ENCODE results near the gene PRLR.

The PRLR gene

DNA sequence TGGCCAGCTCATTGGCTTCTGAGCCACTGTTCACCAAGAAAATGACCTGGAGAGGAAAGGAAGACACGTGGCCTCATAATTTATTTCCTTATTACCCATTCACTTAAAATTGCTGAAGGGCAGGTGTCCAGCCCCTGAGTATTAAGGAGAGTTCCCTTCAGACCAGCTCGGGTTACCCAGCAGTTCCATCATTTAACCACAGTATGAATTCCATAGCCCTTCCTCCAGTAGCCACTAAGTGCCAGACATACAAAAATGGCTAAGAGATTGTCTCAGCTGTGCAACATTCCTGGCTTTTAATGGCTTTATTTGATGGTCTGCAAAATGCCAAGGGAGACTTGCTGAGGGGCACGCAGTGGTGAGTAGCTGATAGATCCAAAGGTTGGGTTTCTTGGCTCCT, 195.0 kb downstream of the PRLR start:
- DNase-seq (ENCODE audit: low read depth) = no peak

DNA sequence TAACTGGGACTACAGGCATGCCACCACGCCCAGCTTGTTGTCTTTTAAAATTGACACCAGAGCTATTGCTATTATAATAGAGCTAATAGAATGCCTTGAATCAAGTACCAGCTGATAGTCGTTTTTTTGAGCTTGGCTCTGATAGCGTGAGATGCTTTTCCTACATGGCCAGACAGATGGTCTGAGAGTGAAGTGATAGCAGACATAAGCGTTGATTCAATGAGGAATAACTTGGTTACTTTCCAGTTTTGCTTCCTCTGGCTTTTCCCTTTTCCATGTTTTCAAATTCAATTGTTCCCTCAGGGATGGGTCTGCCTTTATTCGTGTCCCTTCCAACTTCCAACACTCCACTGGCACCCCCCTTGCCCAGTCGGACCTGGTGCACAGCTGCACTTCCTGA, 197.9 kb downstream of the PRLR start:
- DNase-seq (ENCODE audit: low read depth) = no peak

DNA sequence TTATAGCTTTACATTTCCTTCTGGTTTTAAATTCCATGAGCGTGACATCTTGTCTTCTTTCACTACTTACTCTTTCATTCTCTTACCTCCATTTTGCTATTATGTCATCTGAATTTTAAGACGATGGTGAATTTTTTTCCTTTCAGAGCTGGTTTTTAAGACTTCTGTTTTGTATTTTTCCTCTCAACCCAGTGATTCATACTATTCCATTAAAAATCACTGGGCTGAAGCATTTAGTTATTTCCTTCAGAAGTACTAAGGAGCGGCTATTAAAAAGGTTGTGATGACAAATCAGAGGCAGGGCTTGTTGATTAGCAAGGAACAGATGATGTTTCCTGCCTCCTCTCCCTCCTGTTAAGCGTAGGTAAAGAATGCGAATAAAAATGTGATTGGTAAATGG, 199.0 kb downstream of the PRLR start:
- DNase-seq (ENCODE audit: low read depth) = no peak

DNA sequence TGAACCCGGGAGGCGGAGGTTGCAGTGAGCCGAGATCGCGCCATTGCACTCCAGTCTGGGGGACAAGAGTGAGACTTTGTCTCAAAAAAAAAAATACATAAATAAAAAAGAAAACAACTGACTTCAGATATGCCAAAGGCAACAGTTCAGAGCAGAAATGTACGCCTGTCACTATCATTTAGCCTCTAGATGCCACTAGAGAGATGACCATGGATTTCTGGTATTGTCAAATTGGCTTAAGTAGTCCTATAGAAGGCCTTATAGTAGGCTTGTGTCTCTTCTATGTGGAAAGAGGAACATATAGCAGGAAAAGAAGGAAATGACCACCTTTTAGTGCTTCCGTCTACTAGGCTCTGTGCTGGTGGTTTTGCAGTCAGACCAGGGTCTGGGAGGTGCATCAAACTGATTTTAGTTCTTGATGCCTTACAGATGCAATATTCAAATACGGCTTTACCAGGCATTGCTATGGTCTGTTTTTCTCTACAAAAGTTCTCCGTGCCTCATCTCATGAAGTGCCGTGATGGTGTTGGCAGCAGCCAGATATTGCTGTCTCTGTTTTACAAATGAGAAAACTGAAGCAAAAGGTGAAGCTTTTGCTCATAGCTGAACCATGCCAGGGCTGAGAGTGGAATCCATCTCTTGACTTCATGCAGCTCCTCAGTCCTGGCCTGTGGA, 199.7 kb downstream of the PRLR start:
- DNase-seq (ENCODE audit: low read depth) = no peak

DNA sequence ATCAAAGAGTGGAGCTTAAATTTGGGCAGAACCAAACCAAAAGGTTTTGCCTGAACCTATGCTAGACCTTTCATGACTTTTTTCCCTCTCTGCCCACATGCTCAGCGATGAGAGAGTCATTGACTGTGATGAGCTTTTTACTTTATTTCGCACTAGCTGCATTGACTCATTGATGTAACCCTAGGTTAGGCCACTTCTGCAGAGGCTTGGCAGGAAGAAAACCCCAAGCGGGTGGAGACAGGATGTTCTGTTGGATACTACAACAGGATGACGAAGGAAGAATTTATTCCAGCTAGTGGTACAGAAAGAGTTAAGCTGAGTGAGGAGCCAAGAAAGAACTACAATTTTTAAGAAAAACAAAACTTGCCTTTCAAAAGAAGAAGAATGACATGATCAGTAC, 201.0 kb downstream of the PRLR start:
- DNase-seq (ENCODE audit: low read depth) = no peak

DNA sequence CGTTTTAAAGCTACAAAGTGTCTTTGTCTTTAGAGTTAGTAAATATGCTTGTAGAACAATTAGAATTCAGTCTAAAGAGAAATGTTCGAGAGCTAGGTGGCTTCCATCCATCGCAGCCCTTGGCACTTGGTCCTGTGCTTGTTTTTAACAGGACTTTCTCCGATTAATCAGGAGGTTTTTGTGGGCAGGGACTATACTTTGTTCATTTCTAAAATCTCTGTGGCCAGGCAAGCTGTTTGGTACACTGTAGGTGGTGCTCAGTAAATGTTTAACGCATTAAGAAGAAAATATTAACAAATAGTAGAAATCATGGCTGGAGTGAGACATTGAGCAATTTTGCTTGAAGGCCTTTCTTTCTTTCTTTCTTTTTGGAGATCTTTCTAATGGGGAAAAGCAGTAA, 203.3 kb downstream of the PRLR start:
- no peak for DNase-seq (ENCODE audit: low read depth)

DNA sequence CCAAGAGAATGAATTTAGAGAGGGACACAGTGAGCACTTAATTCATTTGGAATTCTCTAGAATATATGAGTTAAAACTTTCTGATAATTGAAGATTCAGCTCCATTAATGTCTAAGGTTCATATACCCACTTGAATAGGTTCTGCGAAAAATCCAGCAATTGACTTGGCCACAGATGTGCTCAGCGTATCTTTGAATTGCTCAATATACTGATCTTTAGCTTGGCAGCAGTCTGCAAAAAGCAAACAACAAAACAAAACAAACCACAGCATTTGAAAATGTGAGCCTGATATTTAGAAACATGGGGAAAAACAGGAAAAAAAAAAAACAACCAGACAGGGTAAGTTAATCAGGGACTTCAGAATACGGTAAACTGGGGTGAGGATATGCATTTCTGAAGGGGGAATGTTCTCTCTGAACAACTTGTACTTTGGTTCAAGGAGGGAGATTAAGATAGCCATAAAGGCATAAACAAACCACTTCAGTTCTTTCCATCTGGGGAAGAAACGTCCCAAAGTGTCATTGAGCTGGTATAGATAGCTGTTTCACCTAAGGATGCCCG, 203.9 kb downstream of the PRLR start:
- no peak for DNase-seq (ENCODE audit: low read depth)

DNA sequence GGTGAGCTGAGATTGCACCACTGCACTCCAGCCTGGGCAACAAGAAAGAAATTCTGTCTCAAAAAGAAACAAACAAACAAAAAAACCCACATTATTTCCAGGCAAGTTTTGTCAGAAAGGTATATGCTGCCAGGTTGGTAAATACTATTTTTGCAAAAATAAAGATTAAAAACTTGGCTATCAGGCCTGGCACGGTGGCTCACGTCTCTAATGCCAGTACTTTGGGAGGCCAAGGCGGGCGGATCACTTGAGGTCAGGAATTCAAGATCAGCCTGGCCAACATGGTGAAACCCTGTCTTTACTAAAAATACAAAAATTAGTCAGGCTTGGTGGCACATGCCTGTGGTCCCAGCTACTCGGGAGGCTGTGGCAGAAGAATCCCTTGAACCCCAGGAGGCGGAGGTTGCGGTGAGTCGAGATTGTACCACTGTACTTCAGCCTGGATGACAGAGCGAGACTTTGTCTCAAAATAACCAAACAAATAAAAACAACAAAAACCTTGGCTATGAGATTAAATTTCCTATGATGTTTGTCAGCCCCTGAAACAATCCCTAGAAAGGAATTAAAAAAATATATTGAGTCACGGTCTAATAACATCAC, 205.3 kb downstream of the PRLR start:
- no peak for DNase-seq (ENCODE audit: low read depth)

DNA sequence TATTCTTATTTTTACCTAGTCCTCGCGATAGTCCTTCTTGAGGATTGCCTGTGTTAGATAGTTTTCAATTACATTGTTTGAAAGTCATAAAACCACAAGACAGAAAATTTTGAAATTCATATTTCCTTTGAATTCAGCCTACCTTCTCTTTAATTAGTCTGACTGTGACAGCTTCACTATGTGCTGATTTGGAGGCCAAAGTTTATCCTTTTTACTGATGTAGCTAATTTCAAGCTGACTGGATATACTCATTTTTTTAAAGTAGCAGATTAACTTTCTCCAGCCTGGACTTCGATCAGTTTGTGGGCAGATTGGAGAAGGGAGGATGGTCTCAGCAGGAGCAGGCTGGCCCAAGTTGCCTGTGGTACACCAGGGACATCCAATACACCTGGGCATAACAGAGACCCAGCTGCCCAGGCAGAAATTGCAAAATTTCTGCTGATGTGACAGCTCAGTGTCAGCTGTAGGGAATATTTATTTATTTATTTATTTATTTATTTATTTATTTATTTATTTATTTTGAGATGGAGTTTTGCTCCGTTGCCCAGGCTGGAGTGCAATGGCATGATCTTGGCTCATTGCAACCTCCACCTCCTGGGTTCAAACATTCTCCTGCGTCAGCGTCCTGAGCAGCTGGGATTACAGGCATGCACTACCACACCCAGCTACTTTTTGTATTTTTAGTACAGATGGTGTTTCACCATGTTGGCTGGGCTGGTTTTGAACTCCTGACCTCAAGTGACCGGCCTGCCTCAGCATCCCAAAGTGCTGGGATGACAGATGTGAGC, 206.7 kb downstream of the PRLR start:
- no peak for DNase-seq (ENCODE audit: low read depth)

DNA sequence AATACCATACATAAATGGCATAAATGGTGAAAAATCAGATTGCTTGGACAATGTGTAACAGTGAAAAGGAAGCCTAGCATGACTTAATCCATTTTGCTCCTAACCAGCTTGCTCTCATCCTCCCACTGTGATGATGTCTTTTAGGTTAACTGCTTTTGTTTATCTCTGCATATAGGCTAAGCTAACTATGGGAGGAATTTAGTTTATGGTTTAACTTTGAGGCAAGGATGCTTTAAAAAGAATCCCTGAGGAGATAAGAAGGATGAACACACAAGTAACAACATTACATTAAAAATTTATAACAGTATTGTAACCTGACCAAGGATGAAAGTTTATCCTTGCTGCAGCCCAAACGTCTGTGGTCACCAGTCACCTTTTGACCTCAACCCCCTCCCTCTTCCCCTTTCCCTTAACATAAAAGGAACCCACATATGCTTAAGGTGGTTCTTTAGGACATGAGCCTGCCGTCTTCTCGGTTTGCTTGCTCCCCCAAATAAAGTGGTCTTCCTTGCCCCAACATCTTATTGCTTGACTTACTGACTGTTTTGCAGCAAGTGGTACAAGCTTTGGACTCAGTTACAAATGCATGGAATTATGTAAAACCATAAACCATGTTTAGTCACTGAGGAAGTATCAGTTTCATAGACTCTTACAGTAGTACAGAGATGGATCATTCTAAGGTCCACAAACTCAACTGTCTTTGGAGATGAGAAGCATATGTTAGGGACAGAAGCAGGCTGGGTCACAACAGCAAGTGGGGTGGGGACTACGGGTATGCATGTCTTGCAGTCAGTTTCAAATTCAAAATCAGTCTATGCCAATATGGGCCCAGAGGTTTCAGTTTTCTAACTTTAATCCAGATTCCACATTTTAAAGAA, 213.9 kb downstream of the PRLR start:
- no peak for DNase-seq (ENCODE audit: low read depth)

DNA sequence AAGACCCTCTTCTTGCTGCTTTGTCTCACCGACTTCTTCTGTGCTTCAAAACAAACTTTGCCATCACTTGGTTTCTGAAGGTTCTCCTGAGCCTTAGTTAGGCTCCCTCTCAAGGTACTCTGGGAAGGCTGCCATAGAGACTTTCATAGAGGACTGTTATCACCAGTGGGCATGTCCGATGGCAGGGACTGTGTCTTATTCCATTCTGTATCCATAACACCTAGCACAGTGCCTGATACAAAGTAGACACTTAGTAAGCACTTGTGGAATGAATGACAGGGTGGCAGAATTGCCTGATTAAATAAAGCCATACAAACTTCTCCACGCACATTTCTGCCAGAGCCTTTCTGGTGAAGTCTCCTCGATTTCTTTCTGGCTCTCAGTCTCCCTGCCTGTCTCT, 215.2 kb downstream of the PRLR start:
- DNase-seq (ENCODE audit: low read depth) = no peak

DNA sequence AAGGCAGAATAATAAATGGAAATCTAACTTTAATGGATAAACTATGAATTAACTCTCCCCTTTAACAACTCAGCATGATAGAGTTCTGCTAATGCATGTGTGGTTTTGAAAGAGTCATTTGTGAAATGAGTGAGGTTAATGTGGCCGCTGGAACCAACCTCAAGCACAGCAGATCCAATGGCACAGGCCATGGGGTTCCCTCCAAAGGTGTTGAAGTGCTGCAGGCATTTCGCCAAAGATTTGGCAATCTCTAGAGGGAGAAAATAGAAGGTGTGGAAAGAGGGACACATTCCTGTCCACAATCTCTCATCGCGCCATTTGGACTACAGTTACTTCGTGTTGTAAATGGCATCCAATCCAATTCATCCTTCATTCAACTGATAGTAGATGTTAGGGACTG, 217.5 kb downstream of the PRLR start:
- DNase-seq (ENCODE audit: low read depth) = no peak

DNA sequence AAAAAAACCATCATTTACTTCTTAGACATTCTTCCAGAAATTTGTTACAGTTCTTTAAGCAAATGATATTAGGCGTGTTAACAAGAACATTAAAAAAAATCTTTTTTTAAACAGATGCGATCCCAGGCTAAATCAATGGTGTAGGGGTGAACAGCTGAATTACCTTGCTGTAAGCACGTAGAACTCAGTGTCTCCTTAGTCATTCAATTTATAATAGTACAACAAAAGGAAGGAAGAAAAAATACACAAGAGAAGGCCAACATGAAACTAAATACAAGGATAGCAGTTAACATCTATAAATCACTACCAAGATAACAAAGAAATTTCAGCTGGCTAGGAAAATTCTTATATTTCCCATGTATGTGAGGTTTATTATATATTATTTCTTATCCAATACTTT, 217.9 kb downstream of the PRLR start:
- no peak for DNase-seq (ENCODE audit: low read depth)

DNA sequence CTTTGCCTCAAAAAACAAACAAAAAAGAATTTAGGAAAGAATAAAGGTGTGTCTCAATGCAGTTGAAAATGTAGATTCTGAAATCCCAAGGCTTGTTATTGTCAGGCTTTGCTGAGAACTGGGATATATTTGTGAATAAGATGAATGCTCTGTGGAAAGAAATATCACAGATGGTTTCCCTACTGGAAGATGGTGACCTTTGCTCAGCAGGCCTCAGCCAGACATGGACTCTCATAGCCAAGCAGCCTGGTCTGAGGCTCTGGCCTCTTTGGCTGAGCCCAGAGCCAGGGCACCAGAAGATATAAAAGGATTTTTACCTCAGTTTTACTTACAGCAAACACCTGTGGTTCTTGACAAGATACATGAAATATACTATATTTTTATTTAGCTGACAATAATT, 219.6 kb downstream of the PRLR start:
- DNase-seq (ENCODE audit: low read depth) = no peak

DNA sequence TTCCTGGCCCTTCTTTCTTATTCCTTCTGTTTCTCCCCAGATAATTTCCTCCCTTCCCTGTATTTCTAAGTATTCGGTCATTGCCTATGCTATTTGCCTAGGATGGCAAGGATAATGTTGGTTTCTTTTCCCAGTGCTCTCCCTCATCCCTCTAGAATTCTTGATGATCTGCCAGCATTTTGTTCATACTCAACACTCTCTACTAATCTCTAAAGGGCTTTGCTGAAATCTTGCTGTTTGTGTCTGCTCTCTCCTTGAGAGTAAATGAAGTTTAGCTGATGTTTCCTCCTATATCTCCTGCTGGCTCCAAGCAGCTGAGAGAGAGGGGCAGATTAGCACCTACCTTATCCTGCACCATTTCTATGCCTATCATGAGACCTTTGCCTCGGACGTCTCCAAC, 220.6 kb downstream of the PRLR start:
- no peak for DNase-seq (ENCODE audit: low read depth)

DNA sequence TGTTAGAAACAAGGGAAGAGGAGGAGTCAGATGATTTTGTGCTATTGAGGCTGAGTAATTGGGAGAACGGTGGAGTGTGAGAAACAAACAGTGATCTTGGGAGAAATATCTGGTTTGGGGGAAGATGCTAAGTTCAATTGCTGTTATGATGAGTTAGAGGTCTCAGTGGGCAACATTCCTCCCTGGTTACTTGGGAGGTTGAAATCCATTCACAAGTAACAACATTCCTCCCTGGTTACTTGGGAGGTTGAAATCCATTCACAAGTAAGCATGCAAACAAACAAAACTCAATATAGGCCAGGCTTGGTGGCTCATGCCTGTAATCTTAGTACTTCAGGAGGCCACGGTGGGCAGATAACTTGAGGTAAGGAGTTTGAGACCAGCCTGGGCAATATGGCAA, 221.3 kb downstream of the PRLR start:
- no peak for DNase-seq (ENCODE audit: low read depth)

DNA sequence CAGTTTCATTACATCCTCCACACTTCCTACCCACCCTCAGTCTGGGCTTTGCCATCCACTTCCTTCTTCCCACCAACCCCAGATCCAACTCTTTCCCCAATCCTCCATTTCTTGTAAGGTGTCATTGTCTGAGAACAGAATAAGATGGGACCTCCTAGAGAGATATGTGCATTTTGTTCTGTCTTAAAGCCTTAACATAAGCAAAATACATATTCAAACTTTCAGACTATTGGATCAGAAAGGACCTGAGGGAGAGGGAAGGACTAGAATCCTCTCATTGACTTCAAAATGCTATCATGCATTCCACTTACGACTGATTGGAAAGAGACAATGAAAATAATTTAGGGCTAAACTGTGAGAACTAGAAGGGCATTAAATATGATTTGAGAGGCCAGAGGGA, 225.5 kb downstream of the PRLR start:
- no peak for DNase-seq (ENCODE audit: low read depth)

DNA sequence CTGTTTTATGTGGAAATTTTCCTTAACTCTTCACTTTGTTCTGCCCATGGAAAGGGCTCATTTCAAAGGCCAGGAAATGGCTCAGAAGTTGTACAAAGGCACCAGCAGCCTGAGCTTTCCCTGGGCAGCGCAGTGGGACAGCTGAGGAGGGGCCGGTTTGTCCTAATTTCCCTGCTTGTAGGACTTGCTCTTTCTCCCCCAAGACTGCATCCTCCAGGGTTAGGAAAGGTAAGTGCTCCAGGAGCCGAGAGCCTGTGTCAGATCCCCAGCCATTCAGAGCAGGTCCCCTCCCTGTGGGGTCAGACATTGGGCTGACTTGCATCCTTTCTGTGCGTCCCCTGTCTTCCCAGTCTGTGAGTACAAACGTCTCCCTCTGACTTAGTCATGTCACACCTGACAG, 226.1 kb downstream of the PRLR start:
- no peak for DNase-seq (ENCODE audit: low read depth)

DNA sequence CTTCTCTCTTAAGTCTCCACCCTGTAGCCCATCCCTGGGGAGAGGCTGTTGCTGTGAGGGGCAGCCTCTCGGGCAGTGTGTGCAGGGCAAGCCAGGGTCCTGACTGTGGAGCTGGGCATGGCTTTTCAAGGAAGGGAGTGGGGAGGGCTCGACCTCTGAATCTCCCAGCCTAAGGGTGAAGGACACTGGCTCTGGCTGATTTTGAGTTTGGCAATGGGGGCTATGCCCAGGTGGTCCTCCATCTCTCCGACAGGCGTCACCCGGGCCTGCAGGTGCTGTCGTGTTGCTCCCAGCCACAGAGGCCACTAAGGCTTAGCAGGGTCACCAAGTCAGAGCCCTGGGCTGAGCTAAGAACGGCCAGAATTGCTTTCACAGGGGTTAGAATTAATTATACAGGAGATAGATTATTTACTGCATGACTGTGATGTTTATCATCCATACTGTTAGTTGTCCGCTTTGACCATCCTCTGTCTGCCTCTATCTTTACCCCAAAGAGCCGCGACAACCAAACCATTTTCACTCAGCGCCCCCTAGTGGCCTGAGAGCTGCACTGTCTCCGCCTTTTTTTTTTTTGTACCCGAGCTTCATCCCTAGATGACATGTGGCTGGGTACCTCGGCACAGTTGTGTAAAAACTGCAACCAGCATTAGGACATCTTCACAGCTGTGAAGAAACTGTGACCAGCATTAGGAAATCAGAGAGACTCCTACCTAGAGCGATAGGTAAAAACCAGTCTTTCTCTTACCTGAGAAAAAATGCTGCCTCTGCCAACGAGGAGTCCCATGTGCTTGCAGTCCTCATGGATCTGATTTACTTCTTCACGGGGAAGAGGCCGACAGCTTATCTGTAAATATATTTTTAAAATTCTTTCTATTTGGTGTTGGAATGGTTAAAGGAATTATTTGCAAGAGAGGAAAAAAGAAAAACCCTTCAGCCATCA, 227.0 kb downstream of the PRLR start:
- DNase-seq (ENCODE audit: low read depth) = peak; percentile 30

DNA sequence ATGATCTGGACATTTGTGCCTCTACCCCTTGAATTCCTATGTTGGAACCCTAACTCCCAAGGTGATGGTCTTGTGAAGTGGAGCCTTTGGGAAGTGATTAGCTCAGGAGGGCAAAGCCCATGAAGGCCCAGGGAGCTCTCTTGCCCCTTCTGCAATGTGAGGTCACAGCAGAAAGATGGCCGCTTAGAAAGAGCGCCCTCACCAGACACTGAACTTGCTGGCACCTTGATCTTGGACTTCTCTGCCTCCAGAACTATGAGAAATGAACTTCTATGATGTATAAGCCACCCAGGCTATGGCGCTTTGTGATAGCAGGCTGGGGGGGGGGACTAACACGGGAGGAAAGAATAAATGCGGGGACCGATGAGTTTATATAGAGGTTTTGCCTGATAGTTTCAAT, 227.8 kb downstream of the PRLR start:
- DNase-seq (ENCODE audit: low read depth) = no peak

DNA sequence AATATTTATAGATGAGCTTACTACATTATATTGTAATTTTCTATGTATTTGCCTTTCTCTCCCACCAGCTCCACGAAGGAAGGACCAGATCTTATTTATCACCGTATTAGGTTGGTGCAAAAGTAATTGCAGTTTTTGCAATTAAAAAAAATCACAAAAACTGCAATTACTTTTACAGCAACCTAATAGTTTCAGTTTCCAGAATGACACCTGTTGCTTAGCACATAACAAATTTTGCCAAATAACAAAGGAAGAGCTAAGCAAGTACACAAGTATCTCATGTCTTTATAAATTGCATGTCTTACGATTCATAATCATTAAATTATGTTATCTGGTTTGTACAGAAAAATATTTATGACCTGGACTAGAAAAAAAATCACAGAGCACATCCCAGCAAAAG, 228.4 kb downstream of the PRLR start:
- no peak for DNase-seq (ENCODE audit: low read depth)

Data from HS-27A (cell line).